GM19438 (cell line): Measurements from ENCODE around the gene LRIG2.
A peak's percentile ranks its signal among the peaks of the same experiment; 100 is the strongest.
"Not testable (repeated sequence)": the region's sequence is repeated elsewhere in the genome, so short reads cannot be mapped to it uniquely, and the experiment has no call there.

Source experiments
- ATAC-seq: cut with Tn5 transposase; IDR thresholded peaks from one replicate; pipeline ENCODE4 v1.9.1; 2021; ENCODE audit warnings: low read depth; ENCODE audit not compliant: unreplicated experiment

Gene LRIG2

GRCh38 chr1:113058941-113059706 lies 13.9 kb upstream of the LRIG2 start:
- no peak for ATAC-seq

- ATAC-seq = not testable (repeated sequence)
These were observed 9.5 kb upstream of the LRIG2 start for GRCh38 chr1:113063456-113063855.

GRCh38 chr1:113072141-113072756 lies 749 bp upstream of the LRIG2 start:
- no peak for ATAC-seq

- peak; percentile 31 for ATAC-seq
These were observed 517 bp downstream of the LRIG2 start for GRCh38 chr1:113073479-113073950.

- no peak for ATAC-seq
These were observed 1.2 kb downstream of the LRIG2 start for GRCh38 chr1:113074237-113074636.

- ATAC-seq = not testable (repeated sequence)
These were observed 5.0 kb downstream of the LRIG2 start for GRCh38 chr1:113077978-113078377.

- ATAC-seq = no peak
These were observed 13.5 kb downstream of the LRIG2 start for GRCh38 chr1:113086541-113086940.

GRCh38 chr1:113088972-113089371 lies 16.0 kb downstream of the LRIG2 start:
- ATAC-seq = no peak

- no peak for ATAC-seq
These were observed 17.1 kb downstream of the LRIG2 start for GRCh38 chr1:113090051-113090450.

- ATAC-seq = no peak
These were observed 19.1 kb downstream of the LRIG2 start for GRCh38 chr1:113091988-113092594.

- ATAC-seq = no peak
These were observed 21.5 kb downstream of the LRIG2 start for GRCh38 chr1:113094506-113094905.

- ATAC-seq = no peak
These were observed 22.9 kb downstream of the LRIG2 start for GRCh38 chr1:113095790-113096455.

- ATAC-seq = no peak
These were observed 23.5 kb downstream of the LRIG2 start for GRCh38 chr1:113096493-113096892.

GRCh38 chr1:113101588-113101987 lies 28.6 kb downstream of the LRIG2 start:
- no peak for ATAC-seq

GRCh38 chr1:113103048-113103447 lies 30.1 kb downstream of the LRIG2 start:
- ATAC-seq = no peak

GRCh38 chr1:113103977-113104376 lies 31.0 kb downstream of the LRIG2 start:
- ATAC-seq = no peak

GRCh38 chr1:113106910-113107309 lies 33.9 kb downstream of the LRIG2 start:
- ATAC-seq = no peak

- ATAC-seq = no peak
These were observed 37.0 kb downstream of the LRIG2 start for GRCh38 chr1:113109908-113110554.

GRCh38 chr1:113118266-113118665 lies 45.3 kb downstream of the LRIG2 start:
- ATAC-seq = no peak

GRCh38 chr1:113123737-113124136 lies 50.7 kb downstream of the LRIG2 start:
- ATAC-seq = no peak

- ATAC-seq = no peak
These were observed 51.4 kb downstream of the LRIG2 start for GRCh38 chr1:113124366-113124765.
